K562 (cell line): Measurements from ENCODE around the gene TALDO1. TPM values are rescaled to one million over a fixed set of nuclear protein-coding genes. Genes with fewer than 3 reads are reported as not detected.

ENCODE experiments used
- ARID2 ChIP-seq: fragments of 450-650 bp; IDR thresholded peaks from 2 replicates; pipeline ENCODE4 v1.6.1; 2017; ENCODE audit warnings: antibody characterized with exemption, mild to moderate bottlenecking
- ATF1 ChIP-seq, 2 experiments: fragments of 450-650 bp in 1 of 2; IDR thresholded peaks; 2 replicates each; pipeline ENCODE4 v1.6.1; 2016; ENCODE audit warnings: missing compliant biosample characterization in 1 of 2, missing genetic modification characterization in 1 of 2
- CBX3 ChIP-seq, 2 experiments: IDR thresholded peaks; 1 replicate in 1 of 2; 2 replicates in 1 of 2; pipeline ENCODE4 v1.6.1; 2012; ENCODE audit warnings: inconsistent platforms in 2 of 2, low read length in 2 of 2, borderline replicate concordance in 1 of 2, control low read depth in 1 of 2
- CEBPB ChIP-seq: fragments of 450-650 bp; IDR thresholded peaks from 2 replicates; pipeline ENCODE4 v1.6.1; 2016; ENCODE audit warnings: missing genetic modification characterization, missing compliant biosample characterization
- HMGN3 ChIP-seq: IDR thresholded peaks from 2 replicates; pipeline ENCODE4 v1.6.1; 2011; ENCODE audit warnings: borderline replicate concordance, low read depth, mild to moderate bottlenecking, mixed read lengths, low read length; ENCODE audit not compliant: insufficient read length; ENCODE audit errors: extremely low read depth
- KLF6 ChIP-seq: fragments of 250-450 bp; sonication (Bioruptor Pico); IDR thresholded peaks from 2 replicates; pipeline ENCODE4 v1.4.0; 2020; ENCODE audit warnings: mild to moderate bottlenecking, moderate library complexity, borderline replicate concordance
- SMARCA4 ChIP-seq: fragments of 450-650 bp; IDR thresholded peaks from 2 replicates; pipeline ENCODE4 v1.6.1; 2016
- SNIP1 ChIP-seq: fragments of 450-650 bp; IDR thresholded peaks from 2 replicates; pipeline ENCODE4 v1.7.1; 2017; ENCODE audit warnings: low read depth, mild to moderate bottlenecking
- ZBTB8A ChIP-seq: fragments of 450-650 bp; IDR thresholded peaks from 2 replicates; pipeline ENCODE4 v1.6.1; 2018; ENCODE audit warnings: mild to moderate bottlenecking, moderate library complexity; ENCODE audit not compliant: partially characterized antibody
- ZNF184 ChIP-seq: sonication (generic); formaldehyde crosslinking; IDR thresholded peaks from 2 replicates; pipeline ENCODE4 v1.5.0; 2020; ENCODE audit warnings: missing genetic modification reagents
- ZNF24 ChIP-seq: fragments of 450-650 bp; IDR thresholded peaks from 2 replicates; pipeline ENCODE4 v1.6.1; 2016
- polyA plus RNA-seq, 8 experiments: library from polyadenylated mRNA; depleted of rRNA in 4 of 8; stranded (reverse) in 5 of 8; unstranded in 3 of 8; fragments of >200 nt; fragmentation: Nextera tagmentation in 2 of 8; fragmentation: Illumina TruSeq in 1 of 8; extraction: Ambion mirVana in 2 of 8; extraction: Trizol in 1 of 8; gene quantifications; 2 replicates each; pipeline versions ENCODE4 v1.2.1 to v1.2.3, GENCODE V29; 2011 to 2014; ENCODE audit warnings: inconsistent platforms in 1 of 8, missing spikeins in 1 of 8
- total RNA-seq, 7 experiments: library from RNA; depleted of rRNA in 6 of 7; stranded (reverse); fragments of >200 nt in 6 of 7; fragmentation: Illumina TruSeq in 2 of 7; extraction: Trizol in 2 of 7; gene quantifications; 2 replicates each; pipeline versions ENCODE4 v1.2.1 to v1.2.3, GENCODE V29; 2011 to 2021; ENCODE audit warnings: low replicate concordance in 1 of 7
- TF ChIP-seq, protein P1 (sequence below), 2 experiments: IDR thresholded peaks; 2 replicates each; pipeline ENCODE4 v1.6.1; 2012; ENCODE audit warnings: improper control_type of control experiment in 2 of 2, low read depth in 2 of 2, low read length in 2 of 2, borderline replicate concordance in 1 of 2
- TF ChIP-seq, protein P2 (sequence below): sonication (generic); formaldehyde crosslinking; IDR thresholded peaks from 2 replicates; pipeline ENCODE4 v1.8.1; 2023; ENCODE audit warnings: mild to moderate bottlenecking, missing genetic modification reagents
- TF ChIP-seq, protein P3 (sequence below): sonication (generic); formaldehyde crosslinking; IDR thresholded peaks from 2 replicates; pipeline ENCODE4 v1.8.0; 2022; ENCODE audit warnings: missing genetic modification reagents, mild to moderate bottlenecking, borderline replicate concordance
- TF ChIP-seq, protein P4 (sequence below): sonication (generic); formaldehyde crosslinking; IDR thresholded peaks from 2 replicates; pipeline ENCODE4 v1.5.0; 2020; ENCODE audit warnings: missing genetic modification reagents
- TF ChIP-seq, protein P5 (sequence below): sonication (generic); formaldehyde crosslinking; IDR thresholded peaks from 2 replicates; pipeline ENCODE4 v1.8.1; 2022; ENCODE audit warnings: missing genetic modification reagents
- TF ChIP-seq, protein P6 (sequence below): fragments of 250-450 bp; sonication (Bioruptor Pico); IDR thresholded peaks from 2 replicates; pipeline ENCODE4 v1.5.0; 2022; ENCODE audit warnings: mild to moderate bottlenecking

The TALDO1 gene
- total and polyA plus RNA-seq, 9 of the 15 experiments (the other 6 are each of a cell fraction or from before 2014, with no cell fraction given), result 260 to 541 (median 441) TPM

DNA sequence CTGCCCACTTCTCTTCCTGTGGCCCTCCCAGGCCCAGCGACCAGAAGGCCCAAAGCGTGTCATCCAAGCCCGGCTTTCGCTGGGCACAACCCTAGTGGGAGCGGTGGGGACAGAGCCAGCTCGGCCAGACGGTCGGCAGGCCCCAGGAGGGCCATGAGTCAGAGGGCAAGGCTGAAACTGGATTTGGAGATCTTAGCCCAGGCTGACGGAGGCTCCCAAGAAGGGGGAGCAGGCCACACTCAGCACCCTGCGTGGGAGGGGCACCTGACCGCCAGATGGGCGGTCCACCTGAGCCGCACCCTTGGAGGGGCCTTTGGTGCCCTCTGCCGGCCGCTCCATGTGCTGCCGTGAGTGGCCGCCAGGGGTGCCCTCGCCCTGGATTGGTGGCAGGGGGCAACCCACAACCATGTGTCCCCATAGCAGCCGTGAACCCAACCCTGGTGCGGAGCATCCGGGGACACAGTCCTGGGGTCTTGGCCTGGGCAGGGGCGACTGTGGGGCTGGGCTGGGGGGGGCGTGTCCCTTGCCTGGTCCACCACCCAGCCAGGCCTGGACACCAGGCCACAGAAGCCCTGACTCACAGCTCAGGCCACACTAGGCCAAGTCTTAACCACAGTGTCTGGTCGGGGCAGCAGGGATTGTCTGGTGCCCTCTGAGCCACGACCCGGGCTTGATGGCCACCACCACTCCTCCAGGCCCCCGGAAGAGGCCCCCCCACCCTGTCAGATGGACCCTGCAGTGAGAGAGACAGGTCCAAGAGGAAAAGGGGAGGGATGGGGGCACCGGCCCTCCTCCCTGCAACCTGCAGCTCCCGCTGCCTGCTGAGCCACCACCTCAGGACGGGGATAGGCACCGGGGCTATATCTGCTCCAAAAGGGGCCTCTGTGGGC, 19.2 kb upstream of the TALDO1 start (continued):
- TF ChIP-seq, protein P1, sequence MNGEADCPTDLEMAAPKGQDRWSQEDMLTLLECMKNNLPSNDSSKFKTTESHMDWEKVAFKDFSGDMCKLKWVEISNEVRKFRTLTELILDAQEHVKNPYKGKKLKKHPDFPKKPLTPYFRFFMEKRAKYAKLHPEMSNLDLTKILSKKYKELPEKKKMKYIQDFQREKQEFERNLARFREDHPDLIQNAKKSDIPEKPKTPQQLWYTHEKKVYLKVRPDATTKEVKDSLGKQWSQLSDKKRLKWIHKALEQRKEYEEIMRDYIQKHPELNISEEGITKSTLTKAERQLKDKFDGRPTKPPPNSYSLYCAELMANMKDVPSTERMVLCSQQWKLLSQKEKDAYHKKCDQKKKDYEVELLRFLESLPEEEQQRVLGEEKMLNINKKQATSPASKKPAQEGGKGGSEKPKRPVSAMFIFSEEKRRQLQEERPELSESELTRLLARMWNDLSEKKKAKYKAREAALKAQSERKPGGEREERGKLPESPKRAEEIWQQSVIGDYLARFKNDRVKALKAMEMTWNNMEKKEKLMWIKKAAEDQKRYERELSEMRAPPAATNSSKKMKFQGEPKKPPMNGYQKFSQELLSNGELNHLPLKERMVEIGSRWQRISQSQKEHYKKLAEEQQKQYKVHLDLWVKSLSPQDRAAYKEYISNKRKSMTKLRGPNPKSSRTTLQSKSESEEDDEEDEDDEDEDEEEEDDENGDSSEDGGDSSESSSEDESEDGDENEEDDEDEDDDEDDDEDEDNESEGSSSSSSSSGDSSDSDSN (IDR thresholded peaks at IDR 0.05; ENCODE audit: borderline replicate concordance in 1 of 2, low read depth in 2 of 2, low read length in 2 of 2), result peak; percentile 26 to 45; a peak in 1 of 4 replicates
- TF ChIP-seq ZNF24, result no peak; the same call in 1 of the 2 replicates
- TF ChIP-seq SMARCA4, result peak; percentile 39; the same call in 1 of the 2 replicates
- 0 out of 3 replicates have a peak, but pooled peaks of 1 of the 2 experiments have one; percentile 55 for TF ChIP-seq CBX3 (IDR thresholded peaks at IDR 0.05; ENCODE audit: borderline replicate concordance in 1 of 2, low read length in 2 of 2)
- TF ChIP-seq, protein P2, sequence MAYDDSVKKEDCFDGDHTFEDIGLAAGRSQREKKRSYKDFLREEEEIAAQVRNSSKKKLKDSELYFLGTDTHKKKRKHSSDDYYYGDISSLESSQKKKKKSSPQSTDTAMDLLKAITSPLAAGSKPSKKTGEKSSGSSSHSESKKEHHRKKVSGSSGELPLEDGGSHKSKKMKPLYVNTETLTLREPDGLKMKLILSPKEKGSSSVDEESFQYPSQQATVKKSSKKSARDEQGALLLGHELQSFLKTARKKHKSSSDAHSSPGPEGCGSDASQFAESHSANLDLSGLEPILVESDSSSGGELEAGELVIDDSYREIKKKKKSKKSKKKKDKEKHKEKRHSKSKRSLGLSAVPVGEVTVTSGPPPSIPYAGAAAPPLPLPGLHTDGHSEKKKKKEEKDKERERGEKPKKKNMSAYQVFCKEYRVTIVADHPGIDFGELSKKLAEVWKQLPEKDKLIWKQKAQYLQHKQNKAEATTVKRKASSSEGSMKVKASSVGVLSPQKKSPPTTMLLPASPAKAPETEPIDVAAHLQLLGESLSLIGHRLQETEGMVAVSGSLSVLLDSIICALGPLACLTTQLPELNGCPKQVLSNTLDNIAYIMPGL, result no peak
- TF ChIP-seq, protein P3, sequence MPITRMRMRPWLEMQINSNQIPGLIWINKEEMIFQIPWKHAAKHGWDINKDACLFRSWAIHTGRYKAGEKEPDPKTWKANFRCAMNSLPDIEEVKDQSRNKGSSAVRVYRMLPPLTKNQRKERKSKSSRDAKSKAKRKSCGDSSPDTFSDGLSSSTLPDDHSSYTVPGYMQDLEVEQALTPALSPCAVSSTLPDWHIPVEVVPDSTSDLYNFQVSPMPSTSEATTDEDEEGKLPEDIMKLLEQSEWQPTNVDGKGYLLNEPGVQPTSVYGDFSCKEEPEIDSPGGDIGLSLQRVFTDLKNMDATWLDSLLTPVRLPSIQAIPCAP (CRISPR knock-in tag), result no peak
- TF ChIP-seq, protein P4, sequence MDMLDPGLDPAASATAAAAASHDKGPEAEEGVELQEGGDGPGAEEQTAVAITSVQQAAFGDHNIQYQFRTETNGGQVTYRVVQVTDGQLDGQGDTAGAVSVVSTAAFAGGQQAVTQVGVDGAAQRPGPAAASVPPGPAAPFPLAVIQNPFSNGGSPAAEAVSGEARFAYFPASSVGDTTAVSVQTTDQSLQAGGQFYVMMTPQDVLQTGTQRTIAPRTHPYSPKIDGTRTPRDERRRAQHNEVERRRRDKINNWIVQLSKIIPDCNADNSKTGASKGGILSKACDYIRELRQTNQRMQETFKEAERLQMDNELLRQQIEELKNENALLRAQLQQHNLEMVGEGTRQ, result peak; percentile 69
- TF ChIP-seq HMGN3, result peak; percentile 85
- TF ChIP-seq ATF1 (CRISPR knock-in tag; IDR thresholded peaks at IDR 0.05), result no peak
- TF ChIP-seq ATF1 (tag; IDR thresholded peaks at IDR 0.05), result peak; percentile 63
- TF ChIP-seq, protein P5, sequence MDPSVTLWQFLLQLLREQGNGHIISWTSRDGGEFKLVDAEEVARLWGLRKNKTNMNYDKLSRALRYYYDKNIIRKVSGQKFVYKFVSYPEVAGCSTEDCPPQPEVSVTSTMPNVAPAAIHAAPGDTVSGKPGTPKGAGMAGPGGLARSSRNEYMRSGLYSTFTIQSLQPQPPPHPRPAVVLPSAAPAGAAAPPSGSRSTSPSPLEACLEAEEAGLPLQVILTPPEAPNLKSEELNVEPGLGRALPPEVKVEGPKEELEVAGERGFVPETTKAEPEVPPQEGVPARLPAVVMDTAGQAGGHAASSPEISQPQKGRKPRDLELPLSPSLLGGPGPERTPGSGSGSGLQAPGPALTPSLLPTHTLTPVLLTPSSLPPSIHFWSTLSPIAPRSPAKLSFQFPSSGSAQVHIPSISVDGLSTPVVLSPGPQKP, result no peak
- TF ChIP-seq, protein P6, sequence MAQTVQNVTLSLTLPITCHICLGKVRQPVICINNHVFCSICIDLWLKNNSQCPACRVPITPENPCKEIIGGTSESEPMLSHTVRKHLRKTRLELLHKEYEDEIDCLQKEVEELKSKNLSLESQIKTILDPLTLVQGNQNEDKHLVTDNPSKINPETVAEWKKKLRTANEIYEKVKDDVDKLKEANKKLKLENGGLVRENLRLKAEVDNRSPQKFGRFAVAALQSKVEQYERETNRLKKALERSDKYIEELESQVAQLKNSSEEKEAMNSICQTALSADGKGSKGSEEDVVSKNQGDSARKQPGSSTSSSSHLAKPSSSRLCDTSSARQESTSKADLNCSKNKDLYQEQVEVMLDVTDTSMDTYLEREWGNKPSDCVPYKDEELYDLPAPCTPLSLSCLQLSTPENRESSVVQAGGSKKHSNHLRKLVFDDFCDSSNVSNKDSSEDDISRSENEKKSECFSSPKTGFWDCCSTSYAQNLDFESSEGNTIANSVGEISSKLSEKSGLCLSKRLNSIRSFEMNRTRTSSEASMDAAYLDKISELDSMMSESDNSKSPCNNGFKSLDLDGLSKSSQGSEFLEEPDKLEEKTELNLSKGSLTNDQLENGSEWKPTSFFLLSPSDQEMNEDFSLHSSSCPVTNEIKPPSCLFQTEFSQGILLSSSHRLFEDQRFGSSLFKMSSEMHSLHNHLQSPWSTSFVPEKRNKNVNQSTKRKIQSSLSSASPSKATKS (CRISPR knock-in tag), result no peak
- no peak for TF ChIP-seq ZBTB8A
- no peak for TF ChIP-seq CEBPB (tag)
- TF ChIP-seq SNIP1, result no peak
- no peak for TF ChIP-seq ZNF184 (CRISPR knock-in tag)
- TF ChIP-seq KLF6 (CRISPR knock-in tag), result peak; percentile 80; the same call in 1 of the 2 replicates
- TF ChIP-seq ARID2, result peak; percentile 70; the same call in 1 of the 2 replicates
